DND-41 (cell line): ENCODE results near the gene TMC3.

Experiments
- EZH2 ChIP-seq: IDR thresholded peaks from 3 replicates; pipeline ENCODE4 v1.6.1; 2012; ENCODE audit warnings: borderline replicate concordance, low read depth, mild to moderate bottlenecking, moderate library complexity, low read length, inconsistent platforms; ENCODE audit not compliant: severe bottlenecking
- TF ChIP-seq, protein P1 (sequence below): IDR thresholded peaks from 2 replicates; pipeline ENCODE4 v1.5.1; 2012; ENCODE audit warnings: borderline replicate concordance, low read length, moderate library complexity, mild to moderate bottlenecking; ENCODE audit not compliant: poor library complexity, severe bottlenecking; ENCODE audit errors: extremely low read depth

DNA sequence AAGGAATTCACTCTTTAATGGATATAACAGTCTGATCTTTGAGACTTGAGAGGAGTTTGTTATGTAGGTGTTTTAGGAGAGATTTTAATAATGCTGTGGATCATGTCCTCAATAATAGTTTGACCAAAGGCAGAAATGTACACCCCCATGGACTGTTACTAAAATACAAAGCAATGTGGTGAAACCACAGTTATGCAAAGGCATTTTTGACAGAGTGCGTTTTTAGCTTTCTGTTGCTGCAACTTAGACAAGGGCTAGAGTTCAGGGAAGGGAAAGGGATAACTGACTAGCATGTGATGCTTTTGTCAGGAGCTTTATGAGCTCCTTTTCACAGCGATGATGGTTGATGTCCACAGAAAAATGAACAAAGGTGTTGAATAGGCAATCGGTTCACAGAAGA lies 46.5 kb downstream of the TMC3 start:
- TF ChIP-seq EZH2, result no peak
- TF ChIP-seq, protein P1, sequence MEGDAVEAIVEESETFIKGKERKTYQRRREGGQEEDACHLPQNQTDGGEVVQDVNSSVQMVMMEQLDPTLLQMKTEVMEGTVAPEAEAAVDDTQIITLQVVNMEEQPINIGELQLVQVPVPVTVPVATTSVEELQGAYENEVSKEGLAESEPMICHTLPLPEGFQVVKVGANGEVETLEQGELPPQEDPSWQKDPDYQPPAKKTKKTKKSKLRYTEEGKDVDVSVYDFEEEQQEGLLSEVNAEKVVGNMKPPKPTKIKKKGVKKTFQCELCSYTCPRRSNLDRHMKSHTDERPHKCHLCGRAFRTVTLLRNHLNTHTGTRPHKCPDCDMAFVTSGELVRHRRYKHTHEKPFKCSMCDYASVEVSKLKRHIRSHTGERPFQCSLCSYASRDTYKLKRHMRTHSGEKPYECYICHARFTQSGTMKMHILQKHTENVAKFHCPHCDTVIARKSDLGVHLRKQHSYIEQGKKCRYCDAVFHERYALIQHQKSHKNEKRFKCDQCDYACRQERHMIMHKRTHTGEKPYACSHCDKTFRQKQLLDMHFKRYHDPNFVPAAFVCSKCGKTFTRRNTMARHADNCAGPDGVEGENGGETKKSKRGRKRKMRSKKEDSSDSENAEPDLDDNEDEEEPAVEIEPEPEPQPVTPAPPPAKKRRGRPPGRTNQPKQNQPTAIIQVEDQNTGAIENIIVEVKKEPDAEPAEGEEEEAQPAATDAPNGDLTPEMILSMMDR, result no peak
